ENCODE measurements around the gene INPPL1. TPM values are rescaled to one million over a fixed set of nuclear protein-coding genes. Genes with fewer than 3 reads are reported as not detected.

INPPL1 gene
- total RNA-seq, 1 experiment from 2014 or later: 90.2 TPM

DNA sequence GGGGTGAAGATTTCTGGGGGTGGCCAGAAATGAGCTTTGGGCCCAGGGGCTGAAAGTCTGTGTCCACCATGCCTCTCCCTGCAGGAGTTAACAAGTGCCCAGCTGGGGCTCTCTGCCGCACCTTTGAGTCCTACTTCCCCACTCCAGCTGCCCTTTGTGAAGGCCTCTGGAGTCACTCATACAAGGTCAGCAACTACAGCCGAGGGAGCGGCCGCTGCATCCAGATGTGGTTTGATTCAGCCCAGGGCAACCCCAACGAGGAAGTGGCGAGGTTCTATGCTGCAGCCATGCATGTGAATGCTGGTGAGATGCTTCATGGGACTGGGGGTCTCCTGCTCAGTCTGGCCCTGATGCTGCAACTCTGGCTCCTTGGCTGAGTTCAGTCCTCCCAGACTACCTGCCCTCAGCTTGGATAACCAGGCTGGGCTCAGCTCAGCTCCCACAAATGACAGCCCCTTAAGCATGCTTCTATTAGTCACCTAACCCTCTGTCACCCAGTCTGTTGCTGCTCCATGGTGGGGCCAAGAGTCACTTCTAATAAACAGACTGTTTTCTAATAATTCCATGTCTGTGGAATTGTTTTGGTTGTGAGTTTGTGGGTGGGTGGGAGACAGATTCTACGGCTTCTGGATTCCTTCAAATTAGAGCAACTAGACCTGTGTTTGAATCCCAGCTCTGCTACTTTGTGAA, 3.0 kb upstream of the INPPL1 start:
- CTCF ChIA-PET: interaction anchor here (0.6 to 2.3 kb wide), 5 partner anchors 51 to 985 kb away, joined by 3 to 11 read pairs (median 3); no protein-coding TSS in a partner anchor

DNA sequence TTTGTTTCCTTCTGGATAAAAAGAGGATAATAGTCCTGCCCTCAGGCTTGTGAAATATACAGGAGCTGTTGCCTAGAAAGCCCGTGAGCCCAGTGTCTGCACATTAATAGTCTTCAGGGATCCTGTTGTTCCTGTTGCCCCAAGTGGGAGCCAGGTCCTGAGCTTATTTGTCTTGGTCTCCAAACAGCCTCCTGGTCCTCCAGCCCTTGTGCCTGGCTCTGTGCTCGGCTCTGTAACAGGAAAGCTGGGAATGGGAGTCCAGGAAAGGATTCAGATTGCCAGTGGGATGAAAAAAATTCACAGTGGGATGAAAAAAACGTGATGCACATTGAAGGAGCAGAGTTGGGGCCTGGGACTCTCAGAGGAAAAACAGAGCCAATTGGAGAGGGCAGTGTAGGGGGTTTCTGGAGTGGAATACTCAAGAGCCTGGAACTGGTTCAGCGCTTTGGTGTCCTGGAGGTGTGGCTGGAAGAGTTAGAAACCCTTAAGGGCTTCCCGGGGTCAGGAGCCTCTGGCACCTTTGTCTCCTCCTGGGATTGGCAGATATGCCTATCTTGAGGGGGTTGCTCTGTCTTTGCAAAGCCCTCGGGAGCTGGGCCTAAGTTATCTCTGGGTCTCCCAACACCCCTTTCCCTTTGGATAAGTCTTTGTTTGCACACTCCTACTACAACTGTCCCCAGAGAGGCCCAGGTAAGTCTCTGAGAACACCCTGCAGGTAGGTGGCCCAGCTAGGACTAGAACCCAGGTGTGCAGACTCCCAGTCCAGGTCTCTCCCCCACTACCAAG, 2.3 kb upstream of the INPPL1 start:
- peak overlapping the region; percentile 39 for H3K27ac Mint-ChIP-seq (ENCODE audit: low read depth, unreplicated experiment)
- ChIA-PET CTCF (interaction anchor here (0.6 to 2.3 kb wide), 12 partner anchors 10 to 984 kb away, joined by 3 to 11 read pairs (median 3); no protein-coding TSS in a partner anchor), POLR2A (interaction anchor here (0.7 to 3.8 kb wide), 17 partner anchors 8 to 294 kb away, joined by 3 to 27 read pairs (median 5); partner anchors contain the start of genes ANAPC15, RNF121 and XNDC1N)
- H3K4me3 Mint-ChIP-seq (ENCODE audit: unreplicated experiment): peak overlapping the region; percentile 87
- no peaks in the 10 kb centered on the region for H3K9me3 Mint-ChIP-seq (ENCODE audit: unreplicated experiment)
- intact Hi-C loops (cut with micrococcal nuclease): no loop called here
- peaks cover 13% of the 10 kb centered on the region for H3K27me3 Mint-ChIP-seq (ENCODE audit: insufficient read depth, unreplicated experiment)
- H3K4me1 Mint-ChIP-seq (ENCODE audit: insufficient read depth, unreplicated experiment): peaks cover 8% of the 10 kb centered on the region
- BruUV-seq (replicated peaks): no TSS peak
- TF ChIP-seq, protein P1, sequence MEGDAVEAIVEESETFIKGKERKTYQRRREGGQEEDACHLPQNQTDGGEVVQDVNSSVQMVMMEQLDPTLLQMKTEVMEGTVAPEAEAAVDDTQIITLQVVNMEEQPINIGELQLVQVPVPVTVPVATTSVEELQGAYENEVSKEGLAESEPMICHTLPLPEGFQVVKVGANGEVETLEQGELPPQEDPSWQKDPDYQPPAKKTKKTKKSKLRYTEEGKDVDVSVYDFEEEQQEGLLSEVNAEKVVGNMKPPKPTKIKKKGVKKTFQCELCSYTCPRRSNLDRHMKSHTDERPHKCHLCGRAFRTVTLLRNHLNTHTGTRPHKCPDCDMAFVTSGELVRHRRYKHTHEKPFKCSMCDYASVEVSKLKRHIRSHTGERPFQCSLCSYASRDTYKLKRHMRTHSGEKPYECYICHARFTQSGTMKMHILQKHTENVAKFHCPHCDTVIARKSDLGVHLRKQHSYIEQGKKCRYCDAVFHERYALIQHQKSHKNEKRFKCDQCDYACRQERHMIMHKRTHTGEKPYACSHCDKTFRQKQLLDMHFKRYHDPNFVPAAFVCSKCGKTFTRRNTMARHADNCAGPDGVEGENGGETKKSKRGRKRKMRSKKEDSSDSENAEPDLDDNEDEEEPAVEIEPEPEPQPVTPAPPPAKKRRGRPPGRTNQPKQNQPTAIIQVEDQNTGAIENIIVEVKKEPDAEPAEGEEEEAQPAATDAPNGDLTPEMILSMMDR (IDR thresholded peaks at IDR 0.05; ENCODE audit: unreplicated experiment): no peak
- no peaks in the 10 kb centered on the region for H3K36me3 Mint-ChIP-seq (ENCODE audit: insufficient read depth, unreplicated experiment)
- DNase-seq (ENCODE audit: unreplicated experiment): no peak

More for the DNA sequence above, 3.0 kb upstream of the INPPL1 start:
- Mint-ChIP-seq H3K27me3 (ENCODE audit: insufficient read depth, unreplicated experiment) (peaks cover 20% of the 10 kb centered on the region), H3K9me3 (ENCODE audit: unreplicated experiment) (no peaks in the 10 kb centered on the region), H3K36me3 (ENCODE audit: insufficient read depth, unreplicated experiment) (no peaks in the 10 kb centered on the region), H3K27ac (ENCODE audit: low read depth, unreplicated experiment) (no peak overlapping the region), H3K4me1 (ENCODE audit: insufficient read depth, unreplicated experiment) (peaks cover 8% of the 10 kb centered on the region), H3K4me3 (ENCODE audit: unreplicated experiment) (no peak overlapping the region)
- POLR2A ChIA-PET: interaction anchor here (1.8 to 3.7 kb wide), 6 partner anchors 13 to 137 kb away, joined by 4 to 14 read pairs (median 8); no protein-coding TSS in a partner anchor
- no peak for DNase-seq (ENCODE audit: unreplicated experiment)
- no TSS peak for BruUV-seq (replicated peaks)
- intact Hi-C loops (cut with micrococcal nuclease): no loop called here
- TF ChIP-seq, protein P1 (IDR thresholded peaks at IDR 0.05; ENCODE audit: unreplicated experiment): no peak

DNA sequence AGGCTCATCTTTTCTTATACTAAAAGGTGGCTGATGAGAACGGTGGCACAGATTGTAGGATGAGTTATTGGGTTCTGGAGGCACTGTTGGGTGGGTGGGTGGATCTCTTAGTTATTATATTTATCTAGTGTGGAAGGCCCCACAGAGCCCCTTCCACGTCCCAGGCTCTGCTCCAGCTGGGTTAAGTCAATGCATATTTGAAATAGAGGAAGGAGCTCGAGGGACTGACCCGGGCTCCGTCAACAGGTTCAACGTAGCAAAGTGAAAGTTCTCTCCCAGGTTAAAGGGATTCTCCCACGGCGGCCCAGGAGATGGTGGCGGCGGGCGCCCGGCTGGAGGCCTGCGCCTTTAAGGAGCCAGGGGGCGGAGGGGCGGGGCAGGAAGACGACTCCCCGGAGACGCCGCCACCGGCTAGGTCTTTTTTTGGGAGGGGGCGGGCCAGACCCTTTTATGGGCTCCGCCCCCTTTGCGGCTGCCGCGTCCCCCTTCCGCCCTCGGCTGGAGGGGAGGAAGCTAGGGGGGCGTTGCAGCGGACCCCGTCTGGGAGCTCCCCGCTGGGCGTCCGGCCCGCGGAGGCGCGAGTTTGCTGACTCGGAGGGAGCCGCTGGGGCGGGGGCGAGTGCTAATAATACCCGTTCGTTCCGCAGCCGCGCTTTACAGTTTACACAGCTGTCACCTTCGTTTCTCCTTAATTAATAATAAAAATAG, 1.5 kb upstream of the INPPL1 start:
- CTCF ChIA-PET: interaction anchor here (0.6 to 2.3 kb wide), 12 partner anchors 11 to 251 kb away, joined by 3 to 11 read pairs (median 3); no protein-coding TSS in a partner anchor
- Mint-ChIP-seq H3K4me3 (ENCODE audit: unreplicated experiment) (peak overlapping the region; percentile 87), H3K27ac (ENCODE audit: low read depth, unreplicated experiment) (peak overlapping the region; percentile 39), H3K27me3 (ENCODE audit: insufficient read depth, unreplicated experiment) (peaks cover 5% of the 10 kb centered on the region), H3K36me3 (ENCODE audit: insufficient read depth, unreplicated experiment) (peaks cover 2% of the 10 kb centered on the region), H3K4me1 (ENCODE audit: insufficient read depth, unreplicated experiment) (peaks cover 8% of the 10 kb centered on the region), H3K9me3 (ENCODE audit: unreplicated experiment) (no peaks in the 10 kb centered on the region)
- TF ChIP-seq, protein P1 (IDR thresholded peaks at IDR 0.05; ENCODE audit: unreplicated experiment): no peak
- POLR2A ChIA-PET: interaction anchor here (0.7 to 3.8 kb wide), 27 partner anchors 9 to 294 kb away, joined by 3 to 27 read pairs (median 3); partner anchors contain the start of genes ANAPC15, RNF121 and XNDC1N
- DNase-seq (ENCODE audit: unreplicated experiment): peak; percentile 94
- intact Hi-C loops (cut with micrococcal nuclease): no loop called here
- no TSS peak for BruUV-seq (replicated peaks)
